Measurements from ENCODE around the gene GRHPR. TPM values are rescaled to one million over a fixed set of nuclear protein-coding genes. Genes with fewer than 3 reads are reported as not detected.

Gene GRHPR
- total and polyA plus RNA-seq, 8 donors = 75.2 to 120 (median 103) TPM

GRCh38 chr9:37405764-37406380 is 16.6 kb upstream of the GRHPR start:
- intact Hi-C loops (cut with DNase I) = no loop called here

GRCh38 chr9:37406603-37407401 is 15.7 kb upstream of the GRHPR start:
- ATAC-seq = no peak
- intact Hi-C loops (cut with DNase I) = no loop called here
- no peaks in the 10 kb centered on the region for H3K27me3 ChIP-seq

More at GRCh38 chr9:37405764-37406380, 16.6 kb upstream of the GRHPR start:
- Histone ChIP-seq H3K36me3 (no peaks in the 10 kb centered on the region), H3K27ac (no peak overlapping the region), H3K4me1 (no peaks in the 10 kb centered on the region), H3K9me3 (no peaks in the 10 kb centered on the region), H3K4me3 (no peak overlapping the region), H3K27me3 (no peaks in the 10 kb centered on the region)
- no peak for TF ChIP-seq CTCF (IDR thresholded peaks at IDR 0.05)
- DNase-seq (no peak), ATAC-seq (no peak)

GRCh38 chr9:37407468-37407867 is 15.0 kb upstream of the GRHPR start:
- Histone ChIP-seq H3K27me3 (no peaks in the 10 kb centered on the region), H3K4me1 (no peaks in the 10 kb centered on the region), H3K4me3 (no peak overlapping the region), H3K27ac (no peak overlapping the region), H3K36me3 (no peaks in the 10 kb centered on the region), H3K9me3 (no peaks in the 10 kb centered on the region)
- intact Hi-C loops (cut with DNase I) = no loop called here
- TF ChIP-seq CTCF (IDR thresholded peaks at IDR 0.05) = no peak
- ATAC-seq = no peak
- DNase-seq = no peak

More at GRCh38 chr9:37406603-37407401, 15.7 kb upstream of the GRHPR start:
- TF ChIP-seq CTCF (IDR thresholded peaks at IDR 0.05) = no peak
- Histone ChIP-seq H3K4me3 (no peak overlapping the region), H3K9me3 (no peaks in the 10 kb centered on the region), H3K27ac (no peak overlapping the region), H3K4me1 (no peaks in the 10 kb centered on the region), H3K36me3 (no peaks in the 10 kb centered on the region)
- no peak for DNase-seq

GRCh38 chr9:37408933-37409710 is 13.4 kb upstream of the GRHPR start:
- Histone ChIP-seq H3K9me3 (no peaks in the 10 kb centered on the region), H3K27ac (no peak overlapping the region), H3K4me3 (no peak overlapping the region), H3K4me1 (no peaks in the 10 kb centered on the region), H3K36me3 (no peaks in the 10 kb centered on the region), H3K27me3 (no peaks in the 10 kb centered on the region)
- no peak for TF ChIP-seq CTCF (IDR thresholded peaks at IDR 0.05)
- ATAC-seq = no peak
- DNase-seq = no peak
- intact Hi-C loops (cut with DNase I) = no loop called here

Measured in left lung (tissue), 10 donors.